ENCODE data around the gene FGF3.

GRCh38 chr11:69862331-69862771 is 43.1 kb upstream of the FGF3 start:
- TF ChIP-seq CTCF (IDR thresholded peaks at IDR 0.05; ENCODE audit: insufficient read depth, low read length, poor library complexity, severe bottlenecking) (no peak), EZH2phosphoT487 (conservative IDR thresholded peaks at IDR 0.05; ENCODE audit: low read length) (no peak)

Measured in SU-DHL-6 (cell line).